ENCODE results near the gene AACS.

Gene AACS

GRCh38 chr12:125186471-125187147 is 121.4 kb downstream of the AACS start:
- no peak for DNase-seq

- DNase-seq = no peak
Measured at GRCh38 chr12:125187148-125187745, 122.0 kb downstream of the AACS start.

- DNase-seq = no peak
Measured at GRCh38 chr12:125187780-125188741, 122.8 kb downstream of the AACS start.

GRCh38 chr12:125189015-125189414 is 123.8 kb downstream of the AACS start:
- DNase-seq = no peak

GRCh38 chr12:125189502-125189901 is 124.3 kb downstream of the AACS start:
- no peak for DNase-seq

GRCh38 chr12:125191361-125192087 is 126.3 kb downstream of the AACS start:
- DNase-seq = no peak

GRCh38 chr12:125192690-125193221 is 127.5 kb downstream of the AACS start:
- no peak for DNase-seq

Data from fibroblast of skin of abdomen (primary cell).